GM12865 (cell line): Measurements from ENCODE around the gene GDA.
"Not testable (repeated sequence)": the region's sequence is repeated elsewhere in the genome, so short reads cannot be mapped to it uniquely, and the experiment has no call there.

Experiments
- DNase-seq: peaks from one replicate; pipeline ENCODE4 v3.0.0; 2010; ENCODE audit warnings: low read depth
- H3K4me3 ChIP-seq: 2 replicates; pipeline ENCODE4 v1.5.1; 2011; ENCODE audit warnings: mild to moderate bottlenecking, low read depth, low read length, control low read depth
- CTCF ChIP-seq: IDR thresholded peaks from 2 replicates; pipeline ENCODE4 v1.5.1; 2011; ENCODE audit warnings: low read length, control low read depth, low read depth, inconsistent platforms; ENCODE audit not compliant: insufficient read depth; ENCODE audit errors: missing control alignments

Gene GDA

GRCh38 chr9:72263572-72263971 is 114.3 kb downstream of the GDA start:
- H3K4me3 ChIP-seq: no peak overlapping the region
- TF ChIP-seq CTCF: no peak
- no peak for DNase-seq

- no peak for DNase-seq
- TF ChIP-seq CTCF: no peak
- H3K4me3 ChIP-seq: no peak overlapping the region
Measured at GRCh38 chr9:72268961-72269360, 119.7 kb downstream of the GDA start.

- not testable (repeated sequence) for DNase-seq, H3K4me3 ChIP-seq
Measured at GRCh38 chr9:72270359-72270758, 121.1 kb downstream of the GDA start.

- peak; percentile 70 for DNase-seq
- TF ChIP-seq CTCF: peak; percentile 77
- H3K4me3 ChIP-seq: no peak overlapping the region
Measured at GRCh38 chr9:72271613-72272478, 122.6 kb downstream of the GDA start.

GRCh38 chr9:72274441-72274840 is 125.2 kb downstream of the GDA start:
- no peak overlapping the region for H3K4me3 ChIP-seq
- DNase-seq: no peak
- no peak for TF ChIP-seq CTCF

- no peak for TF ChIP-seq CTCF
- DNase-seq: no peak
Measured at GRCh38 chr9:72274916-72275315, 125.7 kb downstream of the GDA start.

GRCh38 chr9:72276429-72276828 is 127.2 kb downstream of the GDA start:
- TF ChIP-seq CTCF: no peak
- H3K4me3 ChIP-seq: no peak overlapping the region

More at GRCh38 chr9:72274916-72275315, 125.7 kb downstream of the GDA start:
- H3K4me3 ChIP-seq: no peak overlapping the region

More at GRCh38 chr9:72276429-72276828, 127.2 kb downstream of the GDA start:
- no peak for DNase-seq
